CD4-positive, alpha-beta T cell treated with Interleukin-10 for 1 hour (primary cell): ENCODE measurements around the gene RAB22A.
"Not testable (repeated sequence)": the region's sequence is repeated elsewhere in the genome, so short reads cannot be mapped to it uniquely, and the experiment has no call there.

Experiments
- DNase-seq: peaks from one replicate; pipeline ENCODE4 v3.0.0-alpha.2; 2020

Gene RAB22A

GRCh38 chr20:58352468-58352867 lies 43.0 kb downstream of the RAB22A start:
- no peak for DNase-seq

DNA sequence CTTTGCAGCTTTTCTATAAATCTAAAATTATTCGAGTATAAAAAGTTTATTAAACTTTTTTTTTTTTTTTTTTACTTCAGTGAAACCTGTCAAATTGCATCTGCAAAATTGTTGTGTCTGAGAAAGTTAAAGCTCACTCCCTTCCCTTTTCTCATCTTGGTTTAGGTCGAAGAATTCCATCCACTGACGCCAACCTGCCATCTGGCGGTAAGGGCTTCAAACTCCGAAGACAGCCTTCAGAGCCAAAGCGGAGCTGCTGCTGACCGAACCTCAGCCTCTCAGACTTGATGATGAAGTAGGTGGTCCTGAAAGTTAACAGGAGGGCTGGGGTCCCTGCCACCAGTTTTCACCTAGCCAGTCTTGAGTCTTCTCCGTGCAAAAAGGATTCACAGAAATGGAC lies 49.9 kb downstream of the RAB22A start:
- no peak for DNase-seq

GRCh38 chr20:58360936-58361335 lies 51.4 kb downstream of the RAB22A start:
- DNase-seq = no peak

DNA sequence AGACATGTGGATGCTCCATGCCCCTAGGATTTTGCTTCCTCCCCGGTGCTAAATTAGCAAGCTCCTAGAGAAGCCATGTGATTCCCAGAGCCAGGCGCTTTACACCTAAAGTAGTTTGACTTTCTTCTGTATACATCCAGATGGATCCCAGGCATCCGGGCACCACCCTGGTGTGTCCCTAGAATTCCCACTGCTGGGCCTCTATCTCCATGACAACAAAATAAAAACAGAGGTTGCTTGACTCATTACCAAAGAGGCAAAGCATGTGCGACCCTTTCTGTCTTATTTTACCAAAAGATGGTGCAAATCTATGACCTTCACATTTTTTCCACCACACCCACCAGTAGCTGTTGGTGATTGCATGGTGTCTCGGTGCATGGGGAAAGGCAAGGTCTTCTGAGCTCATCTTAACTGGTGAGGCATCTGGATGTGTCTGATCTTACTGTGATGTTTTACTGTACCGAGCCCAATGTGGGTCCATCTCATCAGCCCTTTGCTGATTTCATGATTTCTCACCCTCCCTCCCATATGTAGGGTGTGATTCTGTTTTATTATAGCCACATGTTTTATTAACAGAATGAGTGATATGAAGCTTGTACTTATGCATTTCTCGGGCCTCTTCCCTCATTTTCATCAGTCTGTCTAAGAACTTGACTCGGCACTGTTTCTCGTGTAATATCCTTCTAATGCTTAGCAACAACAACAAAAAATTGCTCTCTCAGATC lies 52.1 kb downstream of the RAB22A start:
- DNase-seq = no peak

DNA sequence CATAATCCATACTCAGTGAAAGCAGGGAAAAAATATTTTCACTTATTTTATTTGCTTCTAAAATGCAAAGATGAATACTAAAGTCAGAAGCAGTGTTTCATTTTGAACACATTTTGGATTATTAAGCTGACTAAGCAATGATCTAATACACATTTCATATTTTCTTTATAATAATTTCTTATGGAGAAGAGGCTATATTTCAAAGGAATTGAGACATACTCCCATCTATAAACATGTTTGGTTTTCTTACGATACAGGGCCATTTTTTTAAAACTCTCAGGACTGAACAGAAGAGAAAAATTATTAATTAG lies 52.6 kb downstream of the RAB22A start:
- no peak for DNase-seq

DNA sequence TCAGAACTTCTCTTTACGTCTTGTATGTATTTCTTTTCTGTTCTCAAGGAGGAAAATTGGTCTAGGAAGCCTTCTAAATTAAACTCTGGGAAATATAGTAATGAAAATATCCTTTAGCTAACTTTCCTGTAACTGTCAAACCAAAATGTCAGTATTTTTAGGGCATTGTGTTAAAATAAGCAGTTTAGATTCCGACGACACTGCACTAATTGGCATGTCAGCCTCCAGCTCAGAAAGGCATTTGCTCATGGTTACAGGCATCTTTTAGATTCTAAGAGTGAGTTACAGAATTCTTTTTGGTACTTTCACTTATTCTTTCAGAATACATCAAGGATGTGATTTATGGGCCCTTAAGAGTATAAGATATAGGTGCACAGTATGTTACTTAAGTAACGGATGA lies 53.5 kb downstream of the RAB22A start:
- no peak for DNase-seq

DNA sequence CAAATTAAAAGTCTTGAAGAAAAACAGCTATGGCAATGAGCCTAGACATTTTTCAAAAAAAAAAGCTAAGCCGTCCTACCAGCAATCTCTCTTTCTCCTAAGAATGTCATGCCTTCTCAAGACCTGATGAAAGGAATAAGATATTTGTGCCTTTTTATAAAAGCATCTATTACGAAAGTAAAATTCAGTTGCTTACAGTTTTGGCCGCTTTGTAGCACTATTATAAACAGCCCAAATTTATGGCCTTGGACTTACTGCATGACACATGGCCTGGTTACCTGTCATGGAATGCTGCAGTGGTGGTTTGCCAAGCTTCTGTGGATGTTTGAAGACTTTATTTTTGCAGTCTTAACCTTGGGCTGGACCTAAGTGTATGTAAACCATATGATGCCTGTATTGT lies 57.4 kb downstream of the RAB22A start:
- DNase-seq = no peak

DNA sequence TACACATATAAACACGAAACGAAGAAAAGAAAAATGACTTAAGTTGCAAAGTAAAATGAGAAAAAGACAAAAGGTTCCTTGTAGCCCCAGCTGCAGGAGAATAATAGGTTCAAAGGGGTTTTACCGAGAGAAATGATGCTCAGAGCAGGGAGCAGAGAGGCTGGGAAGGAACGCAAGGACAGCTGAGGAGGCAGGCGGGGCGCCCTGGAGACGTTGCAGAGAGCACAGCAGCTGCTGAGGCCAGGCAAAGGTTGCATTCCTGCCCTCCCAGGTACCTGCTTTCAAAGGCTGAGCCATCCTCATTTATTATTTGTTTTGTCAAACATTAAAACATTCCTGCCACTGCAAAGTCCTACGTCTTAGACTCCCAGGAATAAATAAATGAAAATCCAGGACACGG lies 63.3 kb downstream of the RAB22A start:
- DNase-seq = no peak

DNA sequence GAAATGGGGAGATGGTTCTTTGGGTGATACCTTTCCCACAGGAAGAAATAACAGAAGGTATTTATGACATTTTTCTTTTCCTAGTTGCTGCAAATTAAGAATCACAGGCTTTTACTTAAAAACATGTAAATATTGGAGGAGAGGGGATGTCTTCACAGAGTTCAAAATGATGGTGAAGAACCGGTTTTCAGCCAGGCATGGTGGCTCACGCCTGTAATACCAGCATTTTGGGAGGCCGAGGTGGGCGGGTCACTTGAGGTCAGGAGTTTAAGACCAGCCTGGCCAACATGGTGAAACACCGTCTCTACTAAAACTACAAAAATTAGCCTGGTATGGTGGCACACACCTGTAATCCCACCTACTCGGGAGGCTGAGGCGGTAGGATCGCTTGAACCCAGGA lies 63.8 kb downstream of the RAB22A start:
- DNase-seq = not testable (repeated sequence)

GRCh38 chr20:58374027-58374850 lies 64.7 kb downstream of the RAB22A start:
- no peak for DNase-seq

DNA sequence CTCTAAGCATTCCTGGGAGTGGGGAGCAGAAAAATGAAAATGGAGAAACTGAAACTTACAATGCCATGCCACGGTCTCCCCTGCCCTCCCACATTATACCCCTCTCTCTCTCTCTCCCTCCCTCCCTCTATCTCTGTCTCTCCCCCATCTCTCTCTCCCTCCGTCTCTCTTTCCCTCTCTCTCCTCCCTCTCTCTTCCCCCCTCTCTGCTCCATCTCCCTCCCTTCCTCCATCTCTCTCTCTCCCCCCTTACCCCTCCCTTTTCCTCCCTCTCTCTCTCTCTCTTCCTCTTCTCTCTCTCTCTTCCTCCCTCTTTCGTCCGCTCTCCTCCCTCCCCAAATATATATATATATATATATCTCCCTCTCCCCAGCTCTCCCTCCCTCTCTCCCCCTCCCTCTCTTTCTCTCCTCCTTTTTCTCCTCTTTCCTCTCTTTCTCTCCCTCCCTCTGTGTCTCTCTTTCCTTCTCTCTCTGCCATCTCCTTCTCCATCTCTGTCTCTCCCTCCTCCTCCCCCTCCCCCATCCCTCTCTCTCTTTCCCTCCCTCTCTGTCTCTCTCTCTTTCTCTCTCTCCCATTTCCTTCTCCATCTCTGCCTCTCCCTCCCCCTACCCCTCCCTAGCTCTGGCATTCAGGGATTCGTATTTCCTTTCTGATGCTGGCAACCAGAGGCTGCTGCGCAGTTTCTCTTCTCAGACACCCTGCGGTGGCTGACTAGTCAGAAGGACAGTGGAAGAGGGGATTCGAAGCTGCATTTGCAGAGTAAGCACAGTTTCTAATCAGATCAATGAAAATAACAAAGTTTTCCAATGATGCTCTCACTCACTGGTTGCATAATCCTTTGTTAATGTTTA lies 65.6 kb downstream of the RAB22A start:
- DNase-seq = no peak

GRCh38 chr20:58375759-58376352 lies 66.3 kb downstream of the RAB22A start:
- no peak for DNase-seq

GRCh38 chr20:58377017-58377416 lies 67.5 kb downstream of the RAB22A start:
- no peak for DNase-seq

- no peak for DNase-seq
These were observed 68.4 kb downstream of the RAB22A start for GRCh38 chr20:58377766-58378401.

DNA sequence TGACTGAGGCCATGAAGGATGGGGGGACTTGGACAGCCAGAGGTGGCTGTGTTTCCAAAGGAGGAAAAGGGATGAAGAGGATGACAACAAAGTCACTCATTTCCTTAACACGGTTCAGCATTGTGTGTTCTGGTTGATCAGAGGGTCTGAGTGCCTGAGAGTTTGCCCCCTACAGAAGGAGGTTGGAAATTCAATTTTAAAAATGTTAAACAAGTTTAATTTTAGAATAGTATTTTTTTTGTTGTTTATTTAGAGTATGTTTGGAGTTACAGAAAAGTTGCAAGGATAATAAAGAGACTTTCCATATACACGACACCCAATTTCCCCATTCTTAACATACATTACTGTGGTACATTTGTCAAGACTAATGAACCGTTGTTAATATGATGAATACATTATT lies 69.2 kb downstream of the RAB22A start:
- DNase-seq = no peak

DNA sequence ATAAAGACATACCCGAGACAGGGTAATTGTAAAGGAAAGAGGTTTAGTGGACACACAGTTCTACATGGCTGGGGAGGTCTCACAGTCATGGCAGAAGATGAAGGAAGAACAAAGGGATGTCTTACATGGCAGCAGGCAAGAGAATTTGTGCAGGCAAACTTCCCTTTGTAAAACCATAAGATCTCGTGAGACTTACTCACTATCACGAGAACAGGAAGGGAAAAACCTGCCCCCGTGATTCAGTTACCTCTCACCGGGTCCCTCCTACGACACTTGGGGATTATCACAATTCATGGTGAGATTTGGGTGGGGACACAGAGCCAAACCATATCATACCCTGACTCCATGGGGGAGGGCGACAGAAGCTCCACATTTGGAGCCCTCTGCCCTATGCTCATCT lies 72.1 kb downstream of the RAB22A start:
- no peak for DNase-seq

- no peak for DNase-seq
These were observed 72.6 kb downstream of the RAB22A start for GRCh38 chr20:58382096-58382495.

DNA sequence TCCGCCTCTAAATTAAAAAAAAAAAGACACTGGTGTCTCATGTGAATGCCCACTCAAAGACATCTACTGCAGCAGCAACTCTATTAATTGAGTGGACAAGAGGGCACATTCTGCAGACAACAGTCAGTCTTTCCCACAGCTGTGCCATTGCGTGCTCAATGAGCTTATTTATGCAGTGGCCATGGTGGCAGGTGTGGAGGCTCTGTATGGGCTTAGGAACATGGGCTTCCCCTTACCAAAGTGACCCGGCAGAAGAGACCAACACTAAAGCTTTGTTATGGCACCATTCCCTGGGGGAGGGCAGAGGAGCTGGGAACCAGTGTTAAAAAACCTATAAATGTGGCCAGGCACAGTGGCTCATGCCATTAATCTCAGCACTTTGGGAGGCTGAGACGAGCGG lies 75.3 kb downstream of the RAB22A start:
- DNase-seq = no peak

DNA sequence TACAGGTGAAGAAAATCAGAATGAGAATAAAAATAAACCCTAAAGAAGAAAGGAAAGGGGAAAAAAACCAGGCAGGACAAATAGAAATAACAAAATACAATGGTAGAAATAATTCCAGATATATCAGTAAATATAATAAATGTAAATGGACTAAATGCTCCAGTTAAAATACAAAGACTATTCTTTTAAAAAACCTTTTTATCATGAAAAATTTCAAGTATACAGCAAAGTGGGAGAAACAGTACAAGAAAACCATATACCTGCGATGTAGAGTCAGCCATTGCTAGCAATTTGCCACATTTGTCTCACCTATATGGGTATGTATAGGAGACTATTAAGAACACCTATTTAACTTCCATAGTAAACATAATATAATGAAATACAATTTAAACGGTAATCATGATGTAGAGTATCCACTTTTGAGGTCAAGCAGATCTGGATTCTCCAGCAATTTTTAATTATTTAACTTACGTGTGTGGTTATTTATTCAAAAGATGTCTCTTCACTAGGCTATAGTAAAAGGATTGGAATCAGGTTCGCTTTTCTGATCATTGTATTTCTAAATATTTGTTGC lies 78.6 kb downstream of the RAB22A start:
- no peak for DNase-seq

DNA sequence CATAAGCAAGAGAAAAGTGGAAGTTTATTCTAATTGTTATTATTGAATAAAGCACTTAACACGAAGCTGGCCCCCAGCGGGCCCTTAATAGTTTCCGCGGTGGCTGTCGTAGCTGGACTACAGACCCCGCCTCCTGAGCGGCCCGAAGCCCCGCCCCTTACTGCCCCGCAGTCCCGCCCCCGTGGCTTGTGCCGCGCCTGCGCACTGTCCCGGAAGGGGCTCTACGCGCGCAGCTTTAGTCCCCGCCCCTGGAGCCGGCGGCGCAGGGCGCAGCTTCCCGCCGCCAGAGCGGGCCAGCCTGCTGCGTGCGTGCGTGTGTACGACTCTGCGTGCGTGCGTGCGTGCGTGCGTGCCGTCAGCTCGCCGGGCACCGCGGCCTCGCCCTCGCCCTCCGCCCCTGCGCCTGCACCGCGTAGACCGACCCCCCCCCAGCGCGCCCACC lies 79.4 kb downstream of the RAB22A start, which contains the start of gene VAPB:
Gene VAPB, plus strand, starts transcription at position 348 of the 442 bp plus-strand sequence. CDS start 231 bp downstream, outside the sequence.
- peak; percentile 97 for DNase-seq

DNA sequence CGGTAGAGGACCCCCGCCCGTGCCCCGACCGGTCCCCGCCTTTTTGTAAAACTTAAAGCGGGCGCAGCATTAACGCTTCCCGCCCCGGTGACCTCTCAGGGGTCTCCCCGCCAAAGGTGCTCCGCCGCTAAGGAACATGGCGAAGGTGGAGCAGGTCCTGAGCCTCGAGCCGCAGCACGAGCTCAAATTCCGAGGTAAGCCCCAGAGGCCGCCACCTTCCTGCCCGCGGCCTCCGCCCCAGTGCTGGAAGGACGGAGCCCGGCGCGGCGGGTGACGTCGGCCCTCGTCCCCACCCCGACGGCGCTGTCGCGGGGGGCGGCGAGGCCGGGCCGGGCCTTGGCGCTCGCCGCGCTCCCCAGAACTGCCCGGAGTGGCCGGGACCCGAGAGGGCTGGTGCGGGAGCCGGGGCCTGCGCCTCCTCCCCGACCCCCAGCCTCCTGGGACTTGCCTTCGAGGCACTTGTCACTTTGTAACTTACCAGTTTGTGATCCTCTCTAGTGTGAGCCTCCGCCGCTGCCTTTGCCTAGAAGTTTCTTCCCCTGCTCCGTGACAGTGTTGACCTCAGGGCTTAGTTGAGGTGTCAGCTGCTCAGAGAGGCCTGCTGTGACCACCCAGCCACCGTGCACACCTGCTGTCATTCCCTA lies 79.9 kb downstream of the RAB22A start:
- no peak for DNase-seq
